ENCODE data around the gene C9orf152. TPM values are rescaled to one million over a fixed set of nuclear protein-coding genes. Genes with fewer than 3 reads are reported as not detected.

Gene C9orf152
- total and polyA plus RNA-seq, 2 of the 13 experiments (the other 11 are each of a cell fraction or from before 2014, with no cell fraction given) = 0.24 to 0.48 TPM

- peak; percentile 33; the same call in 1 of the 2 replicates for TF ChIP-seq NR2C2 (CRISPR knock-in tag; IDR thresholded peaks at IDR 0.05; ENCODE audit: borderline replicate concordance)
Measured at GRCh38 chr9:110205612-110206011, 2.3 kb downstream of the C9orf152 start (continued).

GRCh38 chr9:110202232-110202631, 5.7 kb downstream of the C9orf152 start:
- no peak for ATAC-seq
- no peaks in the 10 kb centered on the region for H3K9me3 ChIP-seq (ENCODE audit: low read length)
- no peak overlapping the region for H2AFZ ChIP-seq (ENCODE audit: low read length)
- no peaks in the 10 kb centered on the region for H3K27me3 ChIP-seq (ENCODE audit: control insufficient read depth in 1 of 2, insufficient read depth in 2 of 2, low read length in 2 of 2)
- 97% methylated on average over 6 of the region's 6 CpGs for WGBS (ENCODE audit: low lambda C conversion rate)
- H4K20me1 ChIP-seq (ENCODE audit: insufficient read depth, low read length) = no peaks in the 10 kb centered on the region
- H3K27ac ChIP-seq (ENCODE audit: extremely low read length, insufficient read depth, low read length) = no peak overlapping the region
- intact Hi-C loops (cut with micrococcal nuclease; ENCODE audit: unreplicated experiment) = no loop called here
- no TSS peak for BruUV-seq (replicated peaks)
- in situ Hi-C loops (cut with HindIII; ENCODE audit: extremely low pct_ligation_motif_present, low pct_unique_long_range_greater_than_20kb) = no loop called here
- POLR2A ChIA-PET = interaction anchor here (1.0 kb wide), 1 partner anchor 54 kb away, joined by 3 read pairs; the partner anchor contains the start of gene TXN
- FAIRE-seq = no peak
- H3K4me3 ChIP-seq (replicated peaks in 1 of 3; ENCODE audit: insufficient read depth in 1 of 3, low read depth in 2 of 3, low read length in 3 of 3) = no peak overlapping the region
- H3K4me1 ChIP-seq (ENCODE audit: insufficient read depth, low read length) = peaks cover 58% of the 10 kb centered on the region
- DNase-seq (ENCODE audit: low spot score) = no peak
- H3K9ac ChIP-seq (ENCODE audit: insufficient read depth, low read depth, low read length) = no peak overlapping the region
- CTCF ChIA-PET (ENCODE audit: low intra/inter-chr PET ratio, low total read pairs) = no interaction called here
- no peaks in the 10 kb centered on the region for H3K79me2 ChIP-seq (ENCODE audit: insufficient read depth, low read length)
- H3K36me3 ChIP-seq (replicated peaks in 1 of 2; ENCODE audit: control insufficient read depth in 1 of 2, insufficient read depth in 2 of 2, low read length in 2 of 2) = no peaks in the 10 kb centered on the region
- H3K4me2 ChIP-seq (ENCODE audit: low read depth, low read length) = no peak overlapping the region
- TF ChIP-seq ZNF510 (CRISPR knock-in tag; IDR thresholded peaks at IDR 0.05; ENCODE audit: low read depth) (no peak), RELA (CRISPR knock-in tag; IDR thresholded peaks at IDR 0.05) (no peak), ZNF564 (CRISPR knock-in tag; IDR thresholded peaks at IDR 0.05) (no peak), PRPF4 (IDR thresholded peaks at IDR 0.05; ENCODE audit: low read depth, low read length, poor library complexity, severe bottlenecking) (no peak), NCOA1 (CRISPR knock-in tag; IDR thresholded peaks at IDR 0.05) (no peak), ATF2 (CRISPR knock-in tag; IDR thresholded peaks at IDR 0.05) (no peak), ZNF749 (CRISPR knock-in tag; IDR thresholded peaks at IDR 0.05; ENCODE audit: borderline replicate concordance) (no peak), MAZ (IDR thresholded peaks at IDR 0.05; ENCODE audit: borderline replicate concordance, low read depth, low read length) (no peak), MAZ (CRISPR knock-in tag; IDR thresholded peaks at IDR 0.05; ENCODE audit: low read depth) (no peak), ISL2 (CRISPR knock-in tag; IDR thresholded peaks at IDR 0.05) (no peak), ZKSCAN1 (IDR thresholded peaks at IDR 0.05; ENCODE audit: low read length) (no peak), TFE3 (CRISPR knock-in tag; IDR thresholded peaks at IDR 0.05) (no peak), NRL (CRISPR knock-in tag; IDR thresholded peaks at IDR 0.05; ENCODE audit: borderline replicate concordance) (no peak)
- TF ChIP-seq, protein P1, sequence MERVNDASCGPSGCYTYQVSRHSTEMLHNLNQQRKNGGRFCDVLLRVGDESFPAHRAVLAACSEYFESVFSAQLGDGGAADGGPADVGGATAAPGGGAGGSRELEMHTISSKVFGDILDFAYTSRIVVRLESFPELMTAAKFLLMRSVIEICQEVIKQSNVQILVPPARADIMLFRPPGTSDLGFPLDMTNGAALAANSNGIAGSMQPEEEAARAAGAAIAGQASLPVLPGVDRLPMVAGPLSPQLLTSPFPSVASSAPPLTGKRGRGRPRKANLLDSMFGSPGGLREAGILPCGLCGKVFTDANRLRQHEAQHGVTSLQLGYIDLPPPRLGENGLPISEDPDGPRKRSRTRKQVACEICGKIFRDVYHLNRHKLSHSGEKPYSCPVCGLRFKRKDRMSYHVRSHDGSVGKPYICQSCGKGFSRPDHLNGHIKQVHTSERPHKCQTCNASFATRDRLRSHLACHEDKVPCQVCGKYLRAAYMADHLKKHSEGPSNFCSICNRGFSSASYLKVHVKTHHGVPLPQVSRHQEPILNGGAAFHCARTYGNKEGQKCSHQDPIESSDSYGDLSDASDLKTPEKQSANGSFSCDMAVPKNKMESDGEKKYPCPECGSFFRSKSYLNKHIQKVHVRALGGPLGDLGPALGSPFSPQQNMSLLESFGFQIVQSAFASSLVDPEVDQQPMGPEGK (CRISPR knock-in tag; IDR thresholded peaks at IDR 0.05) = no peak
- TF ChIP-seq, protein P2, sequence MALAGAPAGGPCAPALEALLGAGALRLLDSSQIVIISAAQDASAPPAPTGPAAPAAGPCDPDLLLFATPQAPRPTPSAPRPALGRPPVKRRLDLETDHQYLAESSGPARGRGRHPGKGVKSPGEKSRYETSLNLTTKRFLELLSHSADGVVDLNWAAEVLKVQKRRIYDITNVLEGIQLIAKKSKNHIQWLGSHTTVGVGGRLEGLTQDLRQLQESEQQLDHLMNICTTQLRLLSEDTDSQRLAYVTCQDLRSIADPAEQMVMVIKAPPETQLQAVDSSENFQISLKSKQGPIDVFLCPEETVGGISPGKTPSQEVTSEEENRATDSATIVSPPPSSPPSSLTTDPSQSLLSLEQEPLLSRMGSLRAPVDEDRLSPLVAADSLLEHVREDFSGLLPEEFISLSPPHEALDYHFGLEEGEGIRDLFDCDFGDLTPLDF (CRISPR knock-in tag; IDR thresholded peaks at IDR 0.05) = no peak
- TF ChIP-seq, protein P3, sequence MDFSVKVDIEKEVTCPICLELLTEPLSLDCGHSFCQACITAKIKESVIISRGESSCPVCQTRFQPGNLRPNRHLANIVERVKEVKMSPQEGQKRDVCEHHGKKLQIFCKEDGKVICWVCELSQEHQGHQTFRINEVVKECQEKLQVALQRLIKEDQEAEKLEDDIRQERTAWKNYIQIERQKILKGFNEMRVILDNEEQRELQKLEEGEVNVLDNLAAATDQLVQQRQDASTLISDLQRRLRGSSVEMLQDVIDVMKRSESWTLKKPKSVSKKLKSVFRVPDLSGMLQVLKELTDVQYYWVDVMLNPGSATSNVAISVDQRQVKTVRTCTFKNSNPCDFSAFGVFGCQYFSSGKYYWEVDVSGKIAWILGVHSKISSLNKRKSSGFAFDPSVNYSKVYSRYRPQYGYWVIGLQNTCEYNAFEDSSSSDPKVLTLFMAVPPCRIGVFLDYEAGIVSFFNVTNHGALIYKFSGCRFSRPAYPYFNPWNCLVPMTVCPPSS (IDR thresholded peaks at IDR 0.05) = no peak

Measured in HepG2 (cell line).